GM21528 (cell line): Measurements from ENCODE around the gene TMUB2.
A peak's percentile ranks its signal among the peaks of the same experiment; 100 is the strongest.
"Not testable (repeated sequence)": the region's sequence is repeated elsewhere in the genome, so short reads cannot be mapped to it uniquely, and the experiment has no call there.

ENCODE experiments used
- ATAC-seq: cut with Tn5 transposase; IDR thresholded peaks from one replicate; pipeline ENCODE4 v1.9.1; 2021; ENCODE audit warnings: mild to moderate bottlenecking, moderate library complexity; ENCODE audit not compliant: unreplicated experiment, low FRiP score

The TMUB2 gene

GRCh38 chr17:44217738-44218343 lies 31.1 kb downstream of the TMUB2 start:
- ATAC-seq: no peak

- peak; percentile 37 for ATAC-seq
These were observed 31.8 kb downstream of the TMUB2 start for GRCh38 chr17:44218344-44219107.

- peak; percentile 35 for ATAC-seq
These were observed 32.4 kb downstream of the TMUB2 start for GRCh38 chr17:44219108-44219615.

DNA sequence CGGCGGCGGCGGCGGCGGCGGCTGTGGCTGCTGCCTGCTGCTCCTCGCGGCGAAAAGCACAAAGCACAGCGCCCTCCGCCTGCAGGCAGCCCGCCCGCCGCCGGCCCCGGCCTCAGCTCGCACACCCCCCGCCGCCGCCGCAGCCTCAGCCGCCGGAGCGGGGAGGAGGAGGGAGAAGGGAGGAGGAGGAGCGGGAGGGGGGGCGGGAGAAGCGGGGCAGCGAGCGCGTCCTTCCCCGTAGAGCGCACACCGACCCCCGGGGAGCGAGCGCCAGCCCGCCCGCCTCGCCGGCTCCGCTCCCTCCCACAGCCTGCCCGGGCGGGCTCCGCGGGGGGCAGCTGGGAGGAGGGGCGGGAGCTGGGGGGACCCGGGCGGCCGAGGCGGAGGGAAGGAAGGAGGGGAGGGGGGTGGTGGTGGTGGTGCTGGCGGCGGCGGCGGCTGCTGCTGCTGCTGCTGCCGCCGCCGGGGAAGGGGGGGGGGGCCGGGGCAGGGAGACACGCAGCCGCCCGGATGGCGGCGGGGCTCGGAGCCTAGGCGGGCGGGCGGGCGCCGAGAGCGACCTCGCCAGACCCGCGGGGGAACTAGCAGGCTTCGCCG lies 32.9 kb downstream of the TMUB2 start, which contains the start of gene UBTF:
Gene UBTF, minus strand, starts transcription at position 60 of the 597 bp plus-strand sequence. CDS start 1,446 bp downstream, outside the sequence.
- ATAC-seq: peak; percentile 3

DNA sequence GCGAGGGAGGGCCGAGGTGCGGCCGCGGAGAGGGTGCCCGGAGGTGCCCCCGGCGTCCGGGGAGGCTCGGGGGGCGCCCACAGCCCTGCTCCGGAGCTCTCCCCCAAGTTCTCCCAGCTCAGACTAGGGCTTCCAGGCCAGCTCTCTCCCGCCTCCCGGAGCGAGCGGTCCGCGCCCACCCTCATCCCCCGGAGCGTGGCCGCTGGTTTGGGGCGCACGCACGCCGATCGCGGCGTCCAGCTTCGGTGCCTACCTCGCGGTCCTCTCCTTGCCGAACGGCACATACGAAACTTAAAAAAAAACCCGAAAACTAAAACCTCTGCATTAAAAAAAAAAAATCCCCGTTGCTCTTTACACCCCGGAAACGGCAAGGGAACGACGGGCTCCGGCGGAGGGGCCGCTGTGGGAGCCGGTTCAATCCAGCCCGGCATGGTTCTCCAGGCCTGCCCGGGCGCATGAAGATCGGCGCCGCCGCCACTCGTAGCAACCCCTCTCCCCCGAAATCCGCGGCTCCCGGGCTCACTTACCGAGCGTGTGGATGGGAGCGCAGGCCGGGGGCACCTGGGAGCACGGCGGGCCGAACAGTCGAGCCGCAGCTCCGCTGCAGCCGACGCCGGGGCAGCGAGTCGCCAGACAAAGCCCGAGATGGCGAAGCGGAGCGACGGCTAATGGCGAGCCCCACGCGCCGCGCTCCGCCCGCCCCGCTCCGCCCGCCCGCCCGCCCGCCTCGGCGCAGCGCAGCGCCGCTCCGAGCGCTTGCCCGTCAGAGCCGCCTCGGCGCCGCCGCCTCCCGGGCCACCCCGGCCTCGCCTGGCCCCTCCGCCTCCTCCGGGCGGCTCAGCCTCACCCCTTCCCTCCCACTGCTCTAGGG lies 33.7 kb downstream of the TMUB2 start:
- no peak for ATAC-seq

- no peak for ATAC-seq
These were observed 34.5 kb downstream of the TMUB2 start for GRCh38 chr17:44221084-44221861.

GRCh38 chr17:44221862-44222111 lies 35.0 kb downstream of the TMUB2 start:
- no peak for ATAC-seq

GRCh38 chr17:44222112-44222869 lies 35.5 kb downstream of the TMUB2 start:
- no peak for ATAC-seq

DNA sequence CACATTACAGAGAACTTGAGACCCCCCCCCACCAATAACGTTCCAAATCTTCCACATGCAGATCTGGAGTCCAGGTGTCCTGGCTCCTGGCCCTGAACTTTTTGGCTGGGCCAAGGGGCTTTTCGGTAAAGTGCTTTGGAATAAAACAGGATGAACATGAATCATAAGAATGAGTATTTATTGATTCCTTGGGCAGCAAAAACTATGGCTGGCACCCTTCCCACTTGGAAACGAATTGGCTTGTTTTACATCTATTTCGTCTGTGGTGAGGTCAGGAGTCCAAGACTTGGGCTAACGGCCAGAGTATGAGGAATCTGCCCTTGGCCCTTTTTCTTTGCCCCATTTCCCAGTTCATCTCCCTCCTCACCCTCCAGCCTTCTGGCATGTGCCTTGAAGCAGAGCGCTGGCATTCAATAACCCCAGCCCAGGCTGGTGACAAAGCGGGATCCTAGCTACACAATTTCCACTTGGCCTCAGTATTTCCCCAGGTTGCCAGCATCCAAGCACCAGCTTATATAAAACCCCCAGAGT lies 36.8 kb downstream of the TMUB2 start:
- no peak for ATAC-seq

- no peak for ATAC-seq
These were observed 42.3 kb downstream of the TMUB2 start for GRCh38 chr17:44229090-44229489.

DNA sequence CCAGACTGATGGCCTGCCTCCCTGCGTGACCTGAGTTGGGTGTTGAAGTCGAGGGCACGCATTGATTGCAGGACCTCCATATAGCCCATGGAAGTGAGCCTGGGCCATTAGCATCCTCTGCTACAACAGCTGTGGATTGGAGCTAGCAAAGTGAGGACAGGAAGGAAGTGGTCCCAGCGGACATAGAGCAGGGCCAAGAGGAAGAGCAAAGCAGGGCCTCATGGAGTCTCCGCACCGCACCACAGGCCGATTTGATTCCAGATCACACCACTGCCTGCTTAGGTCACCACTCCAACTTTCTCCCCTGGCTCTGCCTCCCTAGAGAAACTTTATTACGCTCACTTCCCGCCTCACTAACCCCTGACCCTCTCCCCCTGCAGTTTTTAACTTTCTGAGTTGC lies 43.4 kb downstream of the TMUB2 start:
- ATAC-seq: no peak

DNA sequence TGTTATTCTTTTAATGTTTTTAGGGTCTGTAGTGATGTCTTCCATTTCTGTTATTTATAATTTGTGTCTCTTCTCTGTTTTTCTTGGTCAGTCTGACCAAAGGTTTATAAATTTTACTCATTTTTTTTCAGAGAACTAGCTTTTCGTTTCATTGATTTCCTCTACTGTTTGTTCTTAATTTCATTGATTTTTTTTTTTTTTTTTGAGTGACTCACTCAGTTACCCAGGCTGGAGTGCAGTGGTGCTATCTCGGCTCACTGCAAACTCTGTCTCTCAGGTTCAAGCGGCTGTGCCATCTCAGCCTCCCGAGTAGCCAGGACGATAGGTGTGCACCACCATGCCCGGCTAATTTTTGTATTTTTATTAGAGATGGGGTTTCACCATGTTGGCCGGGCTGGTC lies 45.3 kb downstream of the TMUB2 start:
- ATAC-seq: no peak

DNA sequence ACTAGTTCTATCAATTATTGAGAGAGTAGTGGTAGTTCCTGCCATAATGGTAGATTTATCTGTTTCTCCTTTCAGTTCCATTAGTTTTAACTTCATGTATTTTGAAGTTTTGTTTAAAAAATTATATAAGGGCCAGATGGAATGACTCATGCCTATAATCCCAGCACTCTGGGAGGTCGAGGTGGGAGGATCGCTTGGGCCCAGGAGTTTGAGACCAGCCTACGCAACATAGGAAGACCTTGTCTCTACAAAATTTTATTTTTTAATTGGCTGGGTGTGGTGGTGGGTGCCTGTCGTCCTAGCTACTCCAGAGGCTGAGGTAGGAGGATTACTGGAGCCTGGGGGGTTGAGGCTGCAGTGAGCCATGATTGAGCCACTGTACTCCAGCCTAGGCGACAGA lies 46.8 kb downstream of the TMUB2 start:
- ATAC-seq: no peak

DNA sequence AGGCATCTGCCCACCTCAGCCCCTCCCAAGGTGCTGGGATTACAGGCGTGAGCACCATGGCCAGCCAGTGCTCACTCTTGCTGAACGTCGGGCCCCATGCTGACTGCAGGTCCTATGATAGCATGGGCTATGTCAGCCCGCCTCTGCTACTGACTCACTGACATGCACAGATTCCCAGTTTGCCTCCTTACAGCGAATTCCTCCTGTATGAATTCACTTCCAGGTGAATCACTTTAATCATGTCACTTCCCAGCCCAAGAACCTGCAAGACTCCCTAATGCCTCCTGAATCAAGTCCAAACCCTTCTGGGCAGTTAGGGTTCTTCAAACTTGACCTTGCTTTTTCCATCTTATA lies 48.8 kb downstream of the TMUB2 start:
- no peak for ATAC-seq

DNA sequence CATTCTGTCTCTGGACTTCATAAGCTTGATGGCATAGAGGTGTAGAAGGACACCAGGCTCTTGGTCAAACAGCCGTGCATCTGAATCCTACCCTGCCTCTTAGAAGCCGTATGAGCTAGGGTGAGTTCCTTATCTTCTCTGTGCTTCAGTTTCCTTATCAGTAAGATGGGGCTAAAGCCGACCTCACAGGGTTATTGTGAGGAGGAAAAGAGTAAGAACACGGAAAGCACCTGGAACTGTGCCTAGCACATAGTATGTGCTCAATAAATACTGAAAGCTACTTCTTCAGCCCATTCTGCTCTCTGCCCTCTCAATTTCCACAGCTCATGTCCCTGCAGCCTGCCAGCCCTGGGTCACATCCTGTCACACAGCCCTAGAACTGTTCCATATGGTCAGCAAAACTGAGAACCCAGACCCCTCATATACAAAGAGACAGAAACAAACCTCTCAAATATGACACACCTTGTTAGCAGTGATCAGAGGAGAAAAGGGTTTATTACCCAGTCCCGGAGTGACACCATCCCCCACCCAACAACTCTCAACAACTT lies 49.7 kb downstream of the TMUB2 start:
- no peak for ATAC-seq

GRCh38 chr17:44237886-44238285 lies 51.1 kb downstream of the TMUB2 start:
- ATAC-seq: not testable (repeated sequence)

- no peak for ATAC-seq
These were observed 54.4 kb downstream of the TMUB2 start for GRCh38 chr17:44241106-44241624.
